Liver (tissue), 9 donors: Measurements from ENCODE around the gene FAM222A. TPM values are rescaled to one million over a fixed set of nuclear protein-coding genes. Genes with fewer than 3 reads are reported as not detected.

Source experiments
- DNase-seq: peaks from one replicate; pipeline ENCODE4 v3.0.0-alpha.2; 2017; ENCODE audit warnings: low spot score
- H3K27ac ChIP-seq, 2 donors: one replicate each; pipeline ENCODE4 v1.7.0; 2013; ENCODE audit warnings: inconsistent platforms in 2 of 2, low read length in 2 of 2, control low read depth in 1 of 2, low read depth in 1 of 2, mild to moderate bottlenecking in 1 of 2
- H3K27me3 ChIP-seq, 4 donors: one replicate each; pipeline versions ENCODE4 v1.6.1 to v1.7.0; 2013; ENCODE audit warnings: low read length in 3 of 4, inconsistent platforms in 1 of 4, mild to moderate bottlenecking in 1 of 4, moderate library complexity in 1 of 4; ENCODE audit not compliant: control insufficient read depth in 4 of 4, insufficient read depth in 4 of 4
- H3K36me3 ChIP-seq, 4 donors: one replicate each; pipeline versions ENCODE4 v1.6.1 to v1.7.0; 2013; ENCODE audit warnings: low read length in 3 of 4, mild to moderate bottlenecking in 3 of 4, low read depth in 1 of 4, moderate library complexity in 1 of 4; ENCODE audit not compliant: control insufficient read depth in 4 of 4, insufficient read depth in 3 of 4
- H3K4me1 ChIP-seq, 4 donors: one replicate each; pipeline versions ENCODE4 v1.6.1 to v1.7.0; 2013; ENCODE audit warnings: low read length in 3 of 4, mild to moderate bottlenecking in 3 of 4, moderate library complexity in 1 of 4; ENCODE audit not compliant: control insufficient read depth in 4 of 4, insufficient read depth in 4 of 4
- H3K4me3 ChIP-seq, 3 donors: one replicate each; pipeline versions ENCODE4 v1.6.1 to v1.7.0; 2013; ENCODE audit warnings: low read length in 3 of 3, control low read depth in 1 of 3, low read depth in 1 of 3, mild to moderate bottlenecking in 1 of 3
- H3K9ac ChIP-seq, 2 donors: one replicate each; pipeline ENCODE4 v1.7.0; 2013; ENCODE audit warnings: low read length in 2 of 2, mild to moderate bottlenecking in 2 of 2, moderate library complexity in 2 of 2, control low read depth in 1 of 2, low read depth in 1 of 2
- H3K9me3 ChIP-seq, 4 donors: one replicate each; pipeline versions ENCODE4 v1.6.1 to v1.7.0; 2013; ENCODE audit warnings: low read length in 3 of 4; ENCODE audit not compliant: control insufficient read depth in 4 of 4
- ATF3 ChIP-seq: IDR thresholded peaks from 2 replicates; pipeline ENCODE4 v1.6.1; 2016; ENCODE audit warnings: antibody characterized with exemption
- CTCF ChIP-seq: fragments of 150-350 bp; IDR thresholded peaks from 2 replicates; pipeline ENCODE4 v1.5.1; 2017; ENCODE audit warnings: improper control_type of control experiment, low read depth, low read length; ENCODE audit not compliant: missing input control
- FOXA1 ChIP-seq: IDR thresholded peaks from 2 replicates; pipeline ENCODE4 v1.6.1; 2016; ENCODE audit warnings: antibody characterized with exemption
- FOXA2 ChIP-seq: IDR thresholded peaks from 2 replicates; pipeline ENCODE4 v1.6.1; 2016; ENCODE audit warnings: antibody characterized with exemption
- HNF4A ChIP-seq, 2 donors: conservative IDR thresholded peaks; 2 replicates each; pipeline ENCODE4 v1.6.1; 2016; ENCODE audit warnings: antibody characterized with exemption in 2 of 2, mild to moderate bottlenecking in 2 of 2
- HNF4G ChIP-seq: IDR thresholded peaks from 2 replicates; pipeline ENCODE4 v1.6.1; 2016; ENCODE audit warnings: antibody characterized with exemption
- JUND ChIP-seq, 2 donors: IDR thresholded peaks; 2 replicates each; pipeline ENCODE4 v1.6.1; 2016; ENCODE audit warnings: antibody characterized with exemption in 2 of 2
- MAX ChIP-seq: IDR thresholded peaks from 2 replicates; pipeline ENCODE4 v1.6.1; 2016; ENCODE audit warnings: antibody characterized with exemption
- NR2F2 ChIP-seq: IDR thresholded peaks from 2 replicates; pipeline ENCODE4 v1.6.1; 2016; ENCODE audit warnings: antibody characterized with exemption
- RAD21 ChIP-seq, 2 donors: IDR thresholded peaks; 2 replicates each; pipeline ENCODE4 v1.6.1; 2016; ENCODE audit warnings: antibody characterized with exemption in 2 of 2, mild to moderate bottlenecking in 2 of 2
- RXRA ChIP-seq, 2 donors: IDR thresholded peaks; 2 replicates each; pipeline ENCODE4 v1.6.1; 2017 to 2018; ENCODE audit warnings: antibody characterized with exemption in 2 of 2, mild to moderate bottlenecking in 1 of 2
- TAF1 ChIP-seq: conservative IDR thresholded peaks from 2 replicates; pipeline ENCODE4 v1.6.1; 2016; ENCODE audit warnings: antibody characterized with exemption, mild to moderate bottlenecking
- YY1 ChIP-seq: IDR thresholded peaks from 2 replicates; pipeline ENCODE4 v1.6.1; 2016; ENCODE audit warnings: antibody characterized with exemption, mild to moderate bottlenecking
- ZBTB33 ChIP-seq: IDR thresholded peaks from 2 replicates; pipeline ENCODE4 v1.6.1; 2016; ENCODE audit warnings: antibody characterized with exemption
- WGBS: extraction: QIAGEN DNeasy Blood & Tissue Kit; methylation state at CpG from one replicate; pipeline ENCODE4 v1.1.7; 2013; 5-methylcytosine and 5-hydroxymethylcytosine counted together
- polyA plus RNA-seq, 2 donors: library from polyadenylated mRNA; stranded (reverse) in 1 of 2; unstranded in 1 of 2; fragments of 200-250 nt in 1 of 2; fragments of >200 nt in 1 of 2; fragmentation: Nextera tagmentation in 1 of 2; extraction: Ambion mirVana in 1 of 2; gene quantifications; one replicate each; pipeline versions ENCODE4 v1.2.1 to v1.2.3, GENCODE V29; 2013 to 2015
- total RNA-seq, 2 donors: library from RNA; depleted of rRNA; stranded (reverse); fragments of >200 nt; gene quantifications; one replicate each; pipeline ENCODE4 v1.2.3, GENCODE V29; 2014
- TF ChIP-seq, protein P1 (sequence below): IDR thresholded peaks from 2 replicates; pipeline ENCODE4 v1.6.1; 2016; ENCODE audit warnings: antibody characterized with exemption, mild to moderate bottlenecking
- donor health status: healthy.
- donor health status: healthy.
- donor health status: healthy.
- donor health status: healthy.
- donor health status: healthy.

FAM222A gene
- total and polyA plus RNA-seq, 4 donors = 0.97 to 2.2 (median 1.9) TPM

DNA sequence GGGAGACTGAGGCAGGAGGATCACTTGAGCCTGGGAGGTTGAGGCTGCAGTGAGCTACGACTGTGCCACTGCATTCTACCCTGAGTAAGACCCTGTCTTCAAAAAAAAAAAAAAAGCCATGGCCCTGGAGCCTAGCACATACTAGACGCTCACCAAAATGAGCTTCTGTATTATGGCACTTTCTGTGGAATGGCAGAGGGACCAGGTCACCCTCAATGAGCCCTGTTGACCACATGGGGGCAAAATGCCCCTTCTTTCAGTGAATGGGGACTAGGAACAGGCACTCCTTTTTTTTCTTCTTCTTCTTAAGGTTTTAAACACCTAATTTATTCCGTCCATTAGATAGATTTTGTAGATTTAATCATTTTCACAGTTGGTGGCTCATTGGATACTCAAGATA lies 50.5 kb downstream of the FAM222A start:
- no peak for DNase-seq
- H3K4me3 ChIP-seq = no peak overlapping the region
- H3K27me3 ChIP-seq = no peaks in the 10 kb centered on the region
- no peak overlapping the region for H3K27ac ChIP-seq
- H3K36me3 ChIP-seq = no peaks in the 10 kb centered on the region
- H3K9ac ChIP-seq = no peak overlapping the region
- H3K9me3 ChIP-seq = no peaks in the 10 kb centered on the region
- TF ChIP-seq RAD21 (IDR thresholded peaks at IDR 0.05) (peak in 1 of 2 donors; percentile 34), TAF1 (no peak), JUND (IDR thresholded peaks at IDR 0.05) (no peak), HNF4A (conservative IDR thresholded peaks at IDR 0.05) (no peak), CTCF (peak; percentile 13), MAX (no peak), RXRA (IDR thresholded peaks at IDR 0.05) (no peak), HNF4G (no peak), FOXA2 (no peak), ATF3 (no peak)
- H3K4me1 ChIP-seq = peaks cover 9 to 21% (median 17%) of the 10 kb centered on the region in 4 donors
- WGBS = 97% methylated on average over 3 of the region's 3 CpGs

- DNase-seq = peak; percentile 31
- 94% methylated on average over 18 of the region's 18 CpGs for WGBS
- Histone ChIP-seq H3K9ac (no peak overlapping the region), H3K36me3 (no peaks in the 10 kb centered on the region), H3K4me1 (peaks cover 6 to 17% (median 15%) of the 10 kb centered on the region in 4 donors), H3K4me3 (no peak overlapping the region), H3K9me3 (no peaks in the 10 kb centered on the region), H3K27ac (no peak overlapping the region), H3K27me3 (no peaks in the 10 kb centered on the region)
- TF ChIP-seq ZBTB33 (no peak), RAD21 (IDR thresholded peaks at IDR 0.05) (no peak), NR2F2 (no peak), JUND (IDR thresholded peaks at IDR 0.05) (no peak), YY1 (no peak), HNF4G (no peak), CTCF (no peak), FOXA1 (no peak)
- TF ChIP-seq, protein P1, sequence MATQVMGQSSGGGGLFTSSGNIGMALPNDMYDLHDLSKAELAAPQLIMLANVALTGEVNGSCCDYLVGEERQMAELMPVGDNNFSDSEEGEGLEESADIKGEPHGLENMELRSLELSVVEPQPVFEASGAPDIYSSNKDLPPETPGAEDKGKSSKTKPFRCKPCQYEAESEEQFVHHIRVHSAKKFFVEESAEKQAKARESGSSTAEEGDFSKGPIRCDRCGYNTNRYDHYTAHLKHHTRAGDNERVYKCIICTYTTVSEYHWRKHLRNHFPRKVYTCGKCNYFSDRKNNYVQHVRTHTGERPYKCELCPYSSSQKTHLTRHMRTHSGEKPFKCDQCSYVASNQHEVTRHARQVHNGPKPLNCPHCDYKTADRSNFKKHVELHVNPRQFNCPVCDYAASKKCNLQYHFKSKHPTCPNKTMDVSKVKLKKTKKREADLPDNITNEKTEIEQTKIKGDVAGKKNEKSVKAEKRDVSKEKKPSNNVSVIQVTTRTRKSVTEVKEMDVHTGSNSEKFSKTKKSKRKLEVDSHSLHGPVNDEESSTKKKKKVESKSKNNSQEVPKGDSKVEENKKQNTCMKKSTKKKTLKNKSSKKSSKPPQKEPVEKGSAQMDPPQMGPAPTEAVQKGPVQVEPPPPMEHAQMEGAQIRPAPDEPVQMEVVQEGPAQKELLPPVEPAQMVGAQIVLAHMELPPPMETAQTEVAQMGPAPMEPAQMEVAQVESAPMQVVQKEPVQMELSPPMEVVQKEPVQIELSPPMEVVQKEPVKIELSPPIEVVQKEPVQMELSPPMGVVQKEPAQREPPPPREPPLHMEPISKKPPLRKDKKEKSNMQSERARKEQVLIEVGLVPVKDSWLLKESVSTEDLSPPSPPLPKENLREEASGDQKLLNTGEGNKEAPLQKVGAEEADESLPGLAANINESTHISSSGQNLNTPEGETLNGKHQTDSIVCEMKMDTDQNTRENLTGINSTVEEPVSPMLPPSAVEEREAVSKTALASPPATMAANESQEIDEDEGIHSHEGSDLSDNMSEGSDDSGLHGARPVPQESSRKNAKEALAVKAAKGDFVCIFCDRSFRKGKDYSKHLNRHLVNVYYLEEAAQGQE = no peak
Measured at GRCh38 chr12:109764776-109765445, 51.3 kb downstream of the FAM222A start.
